ENCODE measurements around the gene ARPP21. TPM values are rescaled to one million over a fixed set of nuclear protein-coding genes. Genes with fewer than 3 reads are reported as not detected.
A peak's percentile ranks its signal among the peaks of the same experiment; 100 is the strongest.
"Not testable (repeated sequence)": the region's sequence is repeated elsewhere in the genome, so short reads cannot be mapped to it uniquely, and the experiment has no call there.

ARPP21 gene
- under 0.01 TPM in 1 of 2 replicates, not detected in the other for total RNA-seq

DNA sequence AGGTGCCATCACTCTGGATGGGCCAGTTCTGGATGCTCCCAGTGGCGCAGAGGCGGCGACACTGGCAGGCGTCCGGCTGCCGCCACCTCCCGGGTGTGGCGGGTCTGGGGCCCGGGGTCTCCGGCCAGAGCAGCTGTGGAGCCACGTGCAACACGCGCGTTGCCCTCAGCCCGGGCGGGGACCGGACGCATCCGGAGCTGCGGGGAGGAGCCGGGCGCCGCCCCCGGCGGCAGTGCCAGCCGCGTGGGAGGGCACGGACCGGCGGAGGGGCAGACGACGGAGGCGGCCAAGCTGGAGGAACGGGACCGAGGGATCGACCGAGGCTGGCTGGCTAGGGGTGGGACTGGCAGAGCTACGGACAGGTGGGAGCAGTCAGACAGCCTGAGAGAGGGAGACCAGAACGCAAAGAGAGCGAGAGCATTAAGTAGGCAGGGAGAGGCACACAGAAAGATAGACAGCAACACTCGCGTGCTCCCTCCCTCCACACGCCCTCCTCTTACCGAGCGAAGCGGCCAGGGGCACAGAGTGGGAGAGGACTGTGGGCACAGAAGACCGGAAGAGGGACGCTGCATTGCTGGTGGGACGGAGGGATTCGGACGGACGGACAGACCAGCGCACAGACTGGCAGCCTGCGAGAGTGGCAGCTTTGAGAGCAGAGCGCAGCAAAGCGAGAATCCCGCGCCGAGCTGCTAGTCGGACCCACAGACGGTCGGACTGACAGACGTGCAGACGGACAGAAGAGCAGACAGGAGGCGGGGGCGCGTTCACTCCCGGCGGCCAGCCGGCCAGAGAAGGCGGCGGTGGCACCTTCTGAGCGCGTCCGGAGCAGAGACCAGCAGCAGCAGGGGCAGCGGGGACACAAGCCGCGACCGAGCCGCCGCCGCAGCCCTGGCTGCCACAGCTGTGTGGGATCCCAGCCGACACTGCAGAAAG, at the start of gene ARPP21:
TSS of gene ARPP21 (plus strand) at position 272 of the 933 bp plus-strand sequence. CDS start 42,227 bp downstream, outside the sequence.
- DNase-seq: peak; percentile 10

DNA sequence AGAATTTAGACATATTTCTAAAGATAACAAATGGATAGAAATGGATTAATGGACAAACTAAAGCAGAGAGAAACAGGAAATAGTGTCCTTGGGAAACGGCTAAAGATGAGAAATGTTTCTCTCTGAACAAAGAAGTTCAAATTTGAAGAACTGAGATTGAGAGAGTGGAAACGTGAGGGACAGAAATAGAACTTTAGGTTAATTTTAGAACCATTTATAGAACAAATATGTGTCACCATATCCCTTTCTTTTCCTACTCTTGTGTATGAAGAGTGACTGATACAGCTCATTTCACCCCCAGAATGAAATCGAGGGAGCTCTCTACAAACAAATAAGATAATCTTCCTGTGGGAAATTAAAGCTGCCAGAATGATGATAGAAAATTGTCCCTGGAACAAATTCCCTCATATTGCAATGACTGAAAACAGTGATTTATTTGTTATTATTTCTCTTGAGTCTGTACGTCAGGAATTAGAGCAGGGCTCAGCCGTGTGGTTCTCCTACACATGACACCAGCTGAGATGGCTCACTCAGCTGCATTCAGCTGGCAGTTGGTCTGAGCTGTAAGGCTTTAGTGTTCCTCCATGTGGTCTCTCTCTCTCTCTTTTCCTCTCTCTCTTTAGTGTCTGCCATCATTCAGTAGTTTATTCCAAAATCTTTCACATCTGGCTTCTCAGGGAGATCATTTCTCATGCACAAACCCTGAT, 46.6 kb upstream of the ARPP21 start:
- DNase-seq: no peak

DNA sequence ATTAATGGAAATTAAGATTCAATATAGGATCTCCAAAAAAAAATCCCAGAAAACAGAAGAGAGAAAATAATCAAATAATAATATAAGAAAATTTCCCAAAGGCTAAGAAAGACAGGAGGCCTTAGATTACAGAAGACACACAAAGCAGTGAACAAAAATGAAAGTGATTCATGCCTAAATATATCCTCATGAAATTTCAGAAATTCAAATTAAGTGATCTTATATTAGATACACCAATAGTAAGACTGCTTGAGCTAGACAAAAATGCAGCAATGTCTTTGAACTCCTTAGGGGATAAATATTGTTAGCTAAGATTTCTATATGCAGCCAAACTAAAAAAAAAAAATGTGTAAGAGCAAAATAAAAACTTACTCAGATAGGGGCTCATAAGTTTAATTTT, 44.6 kb upstream of the ARPP21 start:
- DNase-seq: no peak

DNA sequence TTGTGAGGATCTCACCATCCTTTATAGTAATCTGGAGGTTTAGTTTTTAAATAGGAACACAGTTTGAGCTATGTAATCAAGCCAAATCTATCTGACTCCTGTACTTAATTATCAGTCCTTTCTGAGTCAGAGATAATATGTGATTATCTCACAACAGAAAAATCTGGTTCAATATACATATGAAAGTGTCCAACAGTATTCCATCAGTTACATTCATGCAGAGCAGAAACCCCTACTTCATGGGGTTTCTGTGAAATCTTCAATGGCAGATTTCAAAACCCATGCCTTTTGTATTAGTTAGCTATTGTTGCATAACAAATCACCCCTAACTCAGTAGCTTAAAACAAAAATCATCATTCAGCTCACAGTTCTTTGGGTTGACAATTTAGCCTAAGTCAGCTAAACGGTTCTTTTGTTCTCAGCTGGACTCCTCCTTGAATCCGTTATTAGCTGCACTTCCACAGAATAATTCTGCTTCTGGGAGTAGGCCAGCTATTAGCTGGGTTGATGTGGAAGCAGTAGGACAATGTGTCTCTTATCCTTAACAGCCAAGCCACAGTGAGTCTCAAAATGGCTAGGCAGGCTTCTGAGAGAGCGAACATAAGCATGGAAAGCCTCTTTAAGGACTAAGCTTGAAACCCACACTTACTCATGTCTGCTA, 42.9 kb upstream of the ARPP21 start:
- no peak for DNase-seq

DNA sequence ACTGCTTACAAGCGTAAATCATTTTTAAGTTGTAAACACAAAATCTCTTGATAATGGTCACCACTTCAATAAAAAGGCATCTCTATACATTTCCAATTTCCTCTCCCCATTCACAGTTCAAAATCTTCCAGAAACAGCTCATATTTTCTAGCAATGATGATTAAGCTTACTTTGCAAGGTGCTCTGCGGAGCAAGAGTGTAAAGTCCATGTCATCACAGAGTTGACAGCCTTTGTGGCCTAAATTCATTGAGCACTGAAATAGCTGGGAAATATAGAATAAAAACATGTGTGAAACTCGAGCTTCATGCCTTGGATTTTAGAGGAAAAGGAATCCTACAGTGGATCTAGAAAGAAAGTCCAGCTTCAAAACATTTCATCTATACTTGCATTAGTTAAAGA, 41.8 kb upstream of the ARPP21 start:
- DNase-seq: no peak

DNA sequence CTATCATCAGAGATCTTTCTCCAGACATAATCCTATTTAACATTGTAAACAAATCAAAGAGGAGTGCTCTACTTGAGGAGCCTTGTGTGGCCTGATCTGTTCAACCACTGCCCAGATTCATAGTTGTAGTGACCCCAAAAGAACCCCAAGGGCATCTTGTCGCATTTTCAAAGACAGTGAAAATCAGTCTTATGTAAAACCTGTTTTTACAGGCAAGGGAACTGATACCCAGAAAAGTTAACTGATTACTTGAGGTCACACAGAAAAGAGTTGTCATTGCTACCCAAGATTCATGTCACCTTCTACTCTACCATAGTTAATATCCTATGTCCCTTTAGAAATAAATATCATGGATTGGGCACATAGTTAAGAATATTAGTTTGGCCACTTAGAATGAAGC, 40.5 kb upstream of the ARPP21 start:
- no peak for DNase-seq

DNA sequence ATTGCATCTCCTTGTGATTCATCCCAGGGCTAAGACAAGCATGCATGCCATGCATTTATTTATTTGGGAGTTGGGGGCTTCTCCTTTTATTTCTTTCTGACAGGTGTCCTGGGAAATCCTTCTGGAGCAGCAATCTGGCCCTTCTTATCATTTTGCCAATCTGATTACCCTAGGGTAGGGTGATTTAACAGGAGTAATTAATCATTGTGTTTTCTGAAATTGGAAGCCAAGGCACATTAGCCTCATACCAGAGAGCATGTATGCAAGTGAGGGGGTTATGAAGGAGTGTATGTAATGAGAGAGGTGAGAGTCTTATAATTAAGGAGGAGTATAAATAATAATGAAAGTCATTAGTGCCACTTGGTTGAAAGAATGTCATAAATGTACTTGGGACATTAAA, 37.4 kb upstream of the ARPP21 start:
- DNase-seq: no peak

DNA sequence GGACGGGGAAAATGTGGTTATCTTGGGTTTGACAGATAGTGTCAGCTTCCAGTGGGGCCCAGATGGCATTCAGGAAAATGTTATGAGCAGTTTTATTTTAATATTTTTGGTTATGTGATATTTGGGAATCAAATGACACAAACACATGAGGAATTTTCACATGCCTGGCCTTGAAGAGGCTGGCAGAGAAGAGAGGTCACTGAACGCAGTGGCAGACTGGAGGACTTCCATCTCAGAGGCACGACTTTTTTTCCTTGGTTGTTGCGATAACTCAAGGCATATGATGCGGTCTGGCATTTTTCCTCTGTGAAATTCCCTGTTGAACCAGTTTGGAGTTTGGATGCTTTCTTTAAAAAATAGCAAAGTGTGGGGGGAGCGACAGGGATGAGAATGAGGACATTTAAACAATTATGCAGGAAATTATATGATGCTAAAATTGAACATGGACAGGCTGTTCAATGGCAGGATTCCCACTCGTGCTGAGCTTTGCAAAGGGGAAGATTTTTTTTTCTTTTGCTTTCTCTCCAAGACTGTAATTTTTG, 36.9 kb upstream of the ARPP21 start:
- no peak for DNase-seq

DNA sequence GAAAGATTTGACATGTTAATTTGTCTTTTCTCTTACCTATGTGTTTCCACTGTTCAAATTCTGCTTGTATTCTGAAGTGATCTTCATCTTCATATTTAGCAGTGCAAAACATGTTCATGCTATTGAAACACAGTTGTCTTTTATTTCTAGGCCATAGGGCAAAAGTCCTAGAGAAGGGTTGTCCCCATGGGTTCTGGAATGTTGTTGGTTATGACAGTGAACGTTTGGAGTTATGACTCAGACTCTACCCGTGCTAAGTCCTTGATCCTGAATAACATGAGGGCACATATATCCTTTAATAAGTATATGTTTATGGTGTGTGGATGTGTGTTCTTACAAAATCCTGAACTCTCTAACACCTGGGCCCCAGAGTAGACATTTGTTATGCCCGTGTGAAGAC, 23.0 kb upstream of the ARPP21 start:
- no peak for DNase-seq

DNA sequence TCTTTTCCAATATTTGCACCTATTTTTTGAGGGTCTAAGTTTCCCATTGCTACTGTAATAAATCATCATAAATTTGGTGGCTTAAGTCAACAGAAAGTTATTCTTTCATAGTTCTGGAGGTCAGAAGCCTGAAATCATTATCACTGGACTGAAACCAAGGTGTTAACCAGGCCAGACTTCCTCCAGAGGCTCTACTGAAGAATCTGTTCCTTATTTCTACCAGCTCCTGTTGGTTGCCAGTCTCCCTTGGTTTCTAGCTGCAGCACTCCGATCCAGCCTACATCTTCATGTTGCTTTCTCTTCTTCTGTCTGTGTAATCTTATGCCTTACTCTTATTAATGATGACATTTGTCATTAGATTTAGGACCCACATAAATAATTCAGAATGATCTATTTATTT, 22.0 kb upstream of the ARPP21 start:
- DNase-seq: no peak

DNA sequence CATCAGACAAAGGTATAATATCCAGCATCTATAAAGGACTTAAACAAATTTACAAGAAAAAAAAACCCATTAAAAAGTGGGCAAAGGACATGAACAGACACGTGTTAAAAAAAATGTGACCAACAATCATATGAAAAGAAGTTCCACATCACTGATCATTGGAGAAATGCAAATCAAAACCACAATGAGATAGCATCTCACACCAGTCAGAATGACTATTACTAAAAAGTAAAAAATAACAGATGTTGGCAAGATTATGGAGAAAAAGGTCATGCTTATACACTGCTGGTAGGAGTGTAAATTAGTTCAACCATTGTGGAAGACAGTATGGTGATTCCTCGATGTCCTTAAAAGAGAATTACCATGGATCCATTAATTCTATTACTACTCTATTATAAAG, 19.1 kb upstream of the ARPP21 start:
- DNase-seq: not testable (repeated sequence)

DNA sequence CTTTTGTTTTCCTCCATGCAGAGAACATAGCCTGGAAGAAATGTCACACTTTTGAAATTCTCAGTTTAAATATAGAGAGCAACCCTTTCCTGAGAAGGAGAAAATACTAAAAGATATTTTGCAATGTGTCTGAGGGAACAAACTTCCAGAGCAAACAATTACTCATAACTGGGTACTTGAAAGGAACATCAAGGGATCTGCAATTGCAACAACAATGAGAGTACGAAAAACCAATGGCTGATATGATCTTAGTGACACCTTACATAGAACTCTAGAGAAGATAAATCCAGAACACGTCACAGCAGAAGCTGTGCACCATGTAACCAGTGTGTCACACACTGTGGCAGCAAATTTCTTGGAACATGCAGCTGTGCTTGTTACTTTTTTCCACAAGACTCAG, 14.6 kb upstream of the ARPP21 start:
- DNase-seq: no peak

DNA sequence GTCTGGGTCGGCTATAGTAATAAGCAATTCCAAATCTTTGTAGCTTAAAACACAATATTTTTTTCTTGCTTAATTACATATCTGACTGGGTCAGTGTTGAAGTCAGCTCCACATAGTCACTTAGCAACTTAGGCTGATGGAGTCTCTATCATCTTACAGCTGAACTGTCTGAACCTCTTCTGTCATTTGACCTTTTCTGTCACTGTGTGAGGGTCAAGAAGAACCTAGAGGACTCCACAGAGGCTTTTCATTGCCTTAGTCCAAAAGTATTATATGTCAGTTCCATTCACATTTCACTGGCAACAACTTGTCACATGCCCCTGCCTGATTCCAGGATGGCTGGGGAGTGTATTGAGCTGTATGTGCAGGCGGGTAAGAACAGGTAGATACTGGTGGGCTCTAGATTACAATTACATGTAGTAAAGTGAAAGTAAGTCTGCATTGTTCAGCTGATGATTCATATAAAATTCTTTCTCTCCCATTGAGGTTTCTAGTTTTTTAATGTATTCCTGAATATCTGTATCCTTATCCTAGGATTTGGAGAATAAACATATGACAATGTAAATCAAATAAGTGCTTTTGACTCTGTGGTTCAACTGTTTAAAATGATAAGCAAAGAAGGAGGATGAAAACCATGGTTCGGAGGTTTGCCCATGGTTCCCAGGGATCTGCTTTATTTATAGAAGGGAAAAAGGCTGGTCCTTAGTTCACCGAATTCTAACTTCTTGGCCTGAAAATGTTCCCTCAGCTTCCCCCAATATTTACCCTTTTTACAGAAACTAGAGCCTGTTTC, 5.8 kb upstream of the ARPP21 start:
- DNase-seq: no peak

DNA sequence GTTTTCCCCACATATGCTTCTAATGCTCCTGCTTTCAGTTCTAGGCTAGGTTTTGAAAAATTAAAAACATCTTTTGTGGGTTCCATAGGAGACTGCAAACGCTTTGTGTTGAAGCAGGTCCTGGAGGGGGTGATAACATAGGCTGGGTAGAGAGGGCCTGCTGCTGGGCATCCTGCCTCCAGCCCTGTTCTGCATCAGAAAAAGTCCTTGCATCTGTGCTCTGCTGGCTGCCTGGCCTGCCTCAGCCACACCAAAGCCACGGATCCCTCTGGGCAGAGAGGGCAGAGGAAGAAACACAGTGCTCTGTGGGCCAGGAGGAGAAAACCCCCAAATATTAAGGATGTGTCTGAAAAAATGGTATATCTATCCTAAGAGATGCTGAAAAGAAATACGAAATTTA, 3.9 kb upstream of the ARPP21 start:
- DNase-seq: no peak

DNA sequence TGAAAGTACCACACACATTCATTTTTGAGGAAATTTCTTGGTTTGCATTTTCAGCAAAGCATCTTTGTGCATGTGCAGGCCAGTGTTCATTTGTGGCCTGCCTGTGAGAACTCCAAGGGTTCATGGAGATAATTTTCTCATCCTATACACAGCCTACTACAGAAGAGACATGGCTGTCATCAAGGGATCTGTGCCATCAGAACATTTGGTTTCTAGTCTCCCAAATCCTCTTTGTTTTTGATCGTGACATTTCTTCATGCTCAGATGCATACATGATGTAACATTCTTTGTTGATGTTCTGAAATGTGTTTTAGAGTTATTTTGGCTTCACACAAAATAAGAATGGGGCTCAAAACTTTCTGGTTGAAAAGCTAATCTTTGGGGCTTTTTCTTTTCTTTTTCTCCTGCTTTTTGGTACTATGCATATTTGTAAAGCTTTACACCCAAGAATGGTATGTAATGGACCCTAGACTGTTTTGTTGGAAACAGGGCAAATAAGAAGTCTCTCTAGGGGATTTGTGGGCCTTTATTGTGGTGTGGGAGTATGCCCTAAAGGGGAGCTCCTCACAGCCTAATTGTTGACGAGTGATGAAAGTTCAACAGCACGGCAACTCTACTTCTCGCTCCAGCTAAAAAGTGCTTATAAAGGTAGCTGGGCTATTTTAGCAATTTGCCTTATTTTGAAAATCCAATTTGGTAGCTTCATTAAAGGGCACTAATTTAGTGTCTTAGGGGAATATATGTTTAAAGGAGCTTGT, 3.2 kb upstream of the ARPP21 start:
- DNase-seq: no peak

DNA sequence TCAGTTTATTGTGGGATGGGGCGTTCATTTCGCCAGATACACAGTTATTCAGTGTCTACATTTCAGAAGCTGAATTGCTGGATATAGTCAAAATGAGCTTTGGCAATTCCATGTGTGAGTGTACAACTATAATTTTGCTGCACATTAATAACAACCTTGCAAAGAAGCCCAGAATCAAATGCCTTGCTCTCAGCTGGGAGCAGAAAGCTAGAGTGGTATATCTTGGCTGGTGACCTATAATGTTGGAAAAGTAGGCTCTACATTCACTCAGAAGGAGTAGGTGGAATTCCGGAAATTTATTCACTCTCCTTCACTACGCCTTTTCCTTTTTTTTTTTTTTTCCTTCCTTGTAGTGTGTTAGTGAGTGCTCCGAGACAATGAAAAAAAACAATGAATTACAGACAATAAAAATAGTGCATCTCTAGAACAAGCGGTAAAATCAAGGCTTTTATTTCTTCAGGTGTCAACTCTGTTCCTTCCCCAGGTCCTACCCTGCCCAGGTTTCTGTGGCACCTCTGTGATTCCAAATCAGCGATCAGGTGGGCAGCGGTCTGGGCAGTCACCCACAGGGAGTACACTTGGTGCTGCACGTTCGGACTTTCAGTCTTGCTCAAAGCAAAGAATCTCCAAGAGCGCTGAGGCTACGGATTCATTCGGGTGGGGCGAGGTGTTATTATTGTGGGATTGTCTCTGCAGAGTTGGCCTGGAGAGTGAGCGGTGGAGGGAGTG, 910 bp upstream of the ARPP21 start:
- DNase-seq: no peak

DNA sequence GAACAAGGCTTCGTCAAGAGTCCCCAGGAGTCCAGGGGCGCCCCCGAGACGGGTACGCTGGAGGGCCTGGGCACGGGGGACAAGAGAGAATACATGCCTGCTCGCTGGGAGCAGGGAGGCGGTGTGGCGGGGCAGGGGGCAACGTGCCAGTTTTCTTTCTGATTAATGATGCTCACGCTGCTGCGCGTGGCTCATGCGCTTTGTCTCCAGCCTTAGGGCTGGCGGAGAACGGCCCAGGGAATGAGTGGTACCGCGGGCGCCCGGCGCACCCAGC, 408 bp upstream of the ARPP21 start:
- DNase-seq: no peak

DNA sequence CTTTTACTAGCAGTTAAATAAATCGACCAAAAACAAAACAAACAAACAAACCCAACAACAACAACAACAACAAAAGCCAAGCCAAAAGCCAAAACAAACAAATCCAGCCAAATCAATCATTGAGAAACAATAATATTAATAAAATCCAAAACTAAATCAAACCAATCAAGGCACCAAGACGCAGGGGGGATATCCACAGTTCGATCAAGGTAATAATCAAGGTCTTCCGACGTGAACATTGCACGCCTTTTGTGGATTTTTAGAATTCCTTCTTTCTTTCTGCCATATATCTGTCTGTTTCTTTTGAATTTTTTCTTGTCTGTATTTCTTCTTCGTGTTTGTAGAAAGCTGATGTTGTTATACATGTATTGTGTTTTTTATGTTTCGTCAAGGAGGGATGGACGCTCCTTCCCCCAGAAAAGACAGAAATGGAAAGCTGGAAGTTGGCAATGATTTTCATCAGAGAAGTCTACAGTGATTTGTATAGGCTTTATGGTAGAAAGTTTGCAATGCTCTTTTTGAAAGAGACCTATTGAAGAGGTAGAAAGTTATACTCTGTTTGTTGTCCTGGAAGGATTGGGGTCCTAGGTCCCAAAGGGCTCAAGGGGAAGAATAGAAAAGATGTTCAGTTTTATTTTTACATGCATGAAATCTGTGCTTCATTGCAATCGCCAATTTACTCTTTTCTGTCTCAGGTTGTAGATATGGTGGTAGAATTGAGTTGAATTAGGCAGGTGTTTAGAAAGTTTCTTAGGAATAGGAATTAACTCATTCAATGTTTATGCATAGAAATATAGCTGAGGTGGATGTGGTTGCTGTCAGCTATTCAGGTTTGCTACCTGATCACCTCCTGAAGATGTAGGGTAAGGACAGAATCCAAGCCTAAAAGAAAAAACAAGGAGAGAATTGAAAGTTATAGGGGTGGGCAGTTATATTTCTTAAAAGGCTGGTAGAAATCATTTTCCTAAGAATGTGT, 1.2 kb downstream of the ARPP21 start:
- DNase-seq: no peak

DNA sequence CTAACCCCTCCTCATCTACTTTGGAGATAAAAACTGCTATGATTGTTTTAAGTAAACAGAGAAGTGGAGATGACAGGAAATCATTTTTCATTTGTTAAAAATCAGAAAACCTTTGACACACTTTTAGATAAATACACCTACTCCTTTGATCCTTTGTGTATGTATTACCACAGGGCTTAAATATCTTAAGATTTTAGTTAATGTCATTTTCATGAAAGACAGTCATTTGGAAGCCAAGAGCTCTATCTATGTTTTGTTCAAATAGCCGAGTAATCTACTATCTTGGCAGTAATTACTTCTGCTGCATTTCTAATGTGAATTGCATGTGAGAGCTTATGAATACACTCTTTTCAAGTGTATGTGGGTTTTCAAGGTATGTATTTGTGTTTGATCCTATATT, 2.0 kb downstream of the ARPP21 start:
- no peak for DNase-seq
